IPS-NIHi7 (cell line): ENCODE results near the gene TATDN3.
"Not testable (repeated sequence)": the region's sequence is repeated elsewhere in the genome, so short reads cannot be mapped to it uniquely, and the experiment has no call there.

Experiments used
- DNase-seq: peaks from one replicate; pipeline ENCODE4 v3.0.0; 2012; ENCODE audit warnings: mixed read lengths; ENCODE audit errors: extremely low spot score

Gene TATDN3, protein sequence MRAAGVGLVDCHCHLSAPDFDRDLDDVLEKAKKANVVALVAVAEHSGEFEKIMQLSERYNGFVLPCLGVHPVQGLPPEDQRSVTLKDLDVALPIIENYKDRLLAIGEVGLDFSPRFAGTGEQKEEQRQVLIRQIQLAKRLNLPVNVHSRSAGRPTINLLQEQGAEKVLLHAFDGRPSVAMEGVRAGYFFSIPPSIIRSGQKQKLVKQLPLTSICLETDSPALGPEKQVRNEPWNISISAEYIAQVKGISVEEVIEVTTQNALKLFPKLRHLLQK

DNA sequence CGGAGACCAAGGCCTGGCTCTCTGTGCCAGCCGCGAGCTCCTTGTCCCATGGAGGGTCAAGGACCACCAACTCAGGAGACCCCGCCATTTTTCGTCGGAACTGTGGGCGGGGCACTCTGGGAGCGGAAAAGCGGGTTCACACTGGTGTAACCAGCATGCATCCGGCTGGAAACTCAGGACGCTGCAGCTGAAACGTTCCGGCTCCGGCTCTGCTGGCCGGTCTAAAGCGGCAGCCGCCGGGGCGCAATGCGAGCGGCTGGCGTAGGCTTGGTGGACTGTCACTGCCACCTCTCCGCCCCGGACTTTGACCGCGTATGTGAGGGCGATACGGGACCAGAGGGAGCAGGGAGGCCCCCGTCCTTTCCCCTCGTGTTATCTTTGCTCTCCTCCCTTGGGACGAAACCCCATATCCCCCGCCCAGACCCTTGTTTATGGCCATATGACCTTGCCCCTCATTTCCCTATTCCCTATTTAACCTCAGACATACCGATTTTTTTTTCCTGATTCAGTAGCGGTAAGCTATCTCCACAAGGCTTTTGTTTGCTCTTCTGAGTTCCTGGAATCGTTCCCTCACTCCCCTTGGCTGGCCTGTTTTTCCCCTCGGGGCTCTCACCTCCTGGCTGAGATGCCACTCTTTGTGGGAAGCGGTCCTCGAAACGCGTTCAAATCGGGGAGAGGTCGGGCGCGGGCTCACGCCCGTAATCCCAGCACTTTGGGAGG lies at the start of gene TATDN3, which contains the start of gene NSL1:
Gene TATDN3 (plus strand): TSS at position 219 of the 720 bp plus-strand sequence. CDS start 28 bp downstream, at position 247.
Gene NSL1 (minus strand): TSS at position 102 of the 720 bp plus-strand sequence. CDS start 14 bp downstream, at position 88.
- DNase-seq = peak; percentile 89

DNA sequence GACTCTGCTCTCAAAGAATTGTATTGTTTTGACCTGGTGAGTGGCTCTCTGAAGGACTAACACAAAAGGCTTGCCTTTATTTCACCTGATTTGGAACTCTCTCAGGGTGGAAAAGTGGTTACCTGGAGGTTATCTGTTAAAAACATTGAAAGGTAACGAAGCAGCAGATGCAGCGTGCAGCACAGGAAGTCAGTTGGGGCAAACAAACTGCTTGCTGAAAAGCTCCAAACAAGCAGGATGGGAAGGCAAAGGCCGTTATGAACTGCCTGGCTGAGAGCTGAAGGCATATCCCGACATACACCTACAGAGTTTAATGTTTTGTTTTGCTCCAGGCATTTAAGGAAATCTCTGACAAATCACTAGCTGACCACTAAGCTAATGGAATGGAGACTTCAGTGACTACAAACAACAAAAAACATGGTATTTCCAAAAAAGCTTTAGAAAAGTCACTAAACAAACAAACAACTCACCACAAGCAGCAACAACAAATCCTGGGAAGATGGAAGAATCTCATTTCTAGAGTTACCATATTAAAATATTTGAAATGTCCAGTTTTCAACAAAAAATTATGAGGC lies 47.7 kb upstream of the TATDN3 start:
- no peak for DNase-seq

- DNase-seq = no peak
These were observed 46.4 kb upstream of the TATDN3 start for GRCh38 chr1:212745303-212745702.

DNA sequence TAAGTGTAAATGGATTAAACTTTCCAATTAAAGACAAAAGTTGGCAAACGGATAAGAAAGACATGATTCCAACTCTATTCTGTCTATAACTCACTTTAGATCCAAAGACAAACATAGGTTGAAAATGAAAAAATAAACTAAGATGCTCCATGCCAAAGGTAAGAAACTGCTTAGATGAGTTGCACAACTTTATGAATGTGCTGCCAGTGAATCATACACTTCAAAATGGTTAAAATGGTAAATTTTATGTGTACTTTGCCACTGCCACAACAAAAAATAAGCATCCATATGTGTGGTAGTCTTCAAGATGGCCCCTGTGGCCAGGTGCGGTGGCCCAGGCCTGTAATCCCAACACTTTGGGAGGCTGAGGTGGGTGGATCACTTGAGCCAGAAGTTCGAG lies 45.1 kb upstream of the TATDN3 start:
- no peak for DNase-seq

DNA sequence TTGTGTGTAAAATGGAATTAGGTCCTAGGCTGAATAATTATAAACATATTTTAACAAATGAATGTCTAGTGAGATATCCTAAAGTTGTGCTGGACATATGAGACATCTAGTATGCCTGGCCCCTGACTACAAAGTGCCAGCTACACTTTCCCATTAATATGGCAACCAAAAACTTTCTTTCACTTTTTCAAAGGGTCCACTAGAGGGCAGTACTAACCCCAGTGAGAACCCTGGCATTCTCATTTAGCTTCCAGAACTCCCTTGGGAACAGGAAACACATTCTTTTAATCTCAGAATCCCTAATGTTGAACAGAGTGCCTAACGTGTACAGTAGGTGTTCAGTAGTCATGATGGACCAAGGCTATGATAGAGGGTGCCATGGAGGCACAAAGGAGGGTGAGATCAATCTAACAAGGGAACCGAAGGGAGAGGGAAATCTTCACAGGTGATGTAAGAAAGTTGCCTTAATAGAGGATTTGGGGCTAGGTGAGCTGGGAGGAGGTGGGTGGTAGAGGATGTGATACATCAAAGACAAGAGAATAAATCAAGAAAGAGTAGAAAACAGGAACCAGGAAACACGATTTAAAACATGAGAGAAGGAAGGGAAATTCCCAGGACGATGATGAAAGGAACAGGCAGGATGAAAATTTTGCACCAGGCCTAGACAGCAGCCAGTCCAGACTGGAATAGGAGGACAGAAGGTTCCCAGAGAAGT lies 41.7 kb upstream of the TATDN3 start:
- peak; percentile 79 for DNase-seq

DNA sequence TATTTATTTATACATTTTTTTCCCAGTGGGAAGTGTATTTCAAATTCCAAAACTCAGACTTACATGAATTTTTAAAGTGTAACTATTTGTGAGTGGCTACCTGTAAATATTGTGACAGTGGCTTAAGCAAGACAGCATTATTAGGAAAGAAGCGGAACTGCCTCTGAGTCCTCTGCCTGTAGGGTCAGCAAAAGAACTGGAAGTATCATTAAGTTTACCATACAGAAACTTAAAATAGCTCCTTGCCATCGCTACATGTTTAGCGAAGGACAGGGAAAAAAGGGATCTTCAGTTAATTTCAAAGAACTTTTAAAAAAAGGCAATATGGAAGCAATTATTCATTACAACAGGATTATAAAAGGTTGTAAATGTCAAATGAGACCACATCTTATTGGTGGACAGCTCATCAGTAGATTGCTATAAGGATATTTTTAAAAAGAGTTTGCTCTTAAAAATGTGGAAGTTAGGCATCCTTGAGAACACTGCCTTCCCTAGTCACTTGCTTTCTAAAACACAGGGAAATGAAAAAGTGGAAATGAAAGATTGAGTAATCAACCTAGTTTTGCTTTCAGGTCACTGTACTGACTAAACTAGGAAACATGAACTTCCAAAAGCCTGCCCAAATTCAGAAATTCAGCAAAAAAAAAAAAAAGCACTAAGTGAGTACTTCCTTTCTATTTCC lies 39.3 kb upstream of the TATDN3 start:
- DNase-seq = no peak

GRCh38 chr1:212752934-212753497 lies 38.7 kb upstream of the TATDN3 start:
- no peak for DNase-seq

DNA sequence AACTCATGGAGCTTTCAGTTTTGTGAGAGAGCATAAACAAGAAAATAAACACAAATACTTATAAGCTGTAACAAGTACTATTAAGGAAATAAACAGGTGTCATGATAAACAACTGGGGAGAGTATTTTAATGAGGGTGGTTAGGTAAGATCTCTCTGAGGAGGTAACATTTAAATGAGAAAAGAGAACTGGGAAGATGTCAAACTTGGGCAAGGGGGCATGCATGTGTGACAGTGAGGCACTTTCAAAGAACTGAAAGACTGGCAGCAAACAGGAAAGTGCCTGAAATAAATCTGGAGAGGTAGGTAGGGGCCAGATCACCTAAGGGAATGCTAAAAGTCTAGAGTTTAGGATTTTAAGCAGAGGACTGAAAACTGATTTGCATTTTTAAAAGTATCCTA lies 37.9 kb upstream of the TATDN3 start:
- no peak for DNase-seq

- no peak for DNase-seq
These were observed 37.5 kb upstream of the TATDN3 start for GRCh38 chr1:212754193-212754592.

DNA sequence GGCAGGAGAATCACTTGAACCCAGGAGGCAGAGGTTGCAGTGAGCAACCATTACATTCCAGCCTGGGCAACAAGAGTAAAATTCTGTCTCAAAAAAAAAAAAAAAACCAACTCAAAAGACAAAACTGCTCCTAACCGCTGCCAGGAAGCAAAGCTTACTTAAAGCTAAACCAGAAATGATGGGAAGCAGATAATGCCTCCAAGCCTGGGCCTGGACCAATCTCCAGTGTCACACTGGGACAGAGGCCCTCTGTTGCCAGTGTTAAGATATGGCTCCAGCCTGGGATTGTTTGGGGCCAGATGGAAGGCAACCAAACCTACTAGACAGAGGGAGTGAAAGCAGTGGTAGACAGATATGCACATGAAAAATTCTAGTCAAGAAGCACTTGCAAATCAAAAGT lies 37.0 kb upstream of the TATDN3 start:
- no peak for DNase-seq

GRCh38 chr1:212759683-212760082 lies 32.0 kb upstream of the TATDN3 start:
- no peak for DNase-seq

DNA sequence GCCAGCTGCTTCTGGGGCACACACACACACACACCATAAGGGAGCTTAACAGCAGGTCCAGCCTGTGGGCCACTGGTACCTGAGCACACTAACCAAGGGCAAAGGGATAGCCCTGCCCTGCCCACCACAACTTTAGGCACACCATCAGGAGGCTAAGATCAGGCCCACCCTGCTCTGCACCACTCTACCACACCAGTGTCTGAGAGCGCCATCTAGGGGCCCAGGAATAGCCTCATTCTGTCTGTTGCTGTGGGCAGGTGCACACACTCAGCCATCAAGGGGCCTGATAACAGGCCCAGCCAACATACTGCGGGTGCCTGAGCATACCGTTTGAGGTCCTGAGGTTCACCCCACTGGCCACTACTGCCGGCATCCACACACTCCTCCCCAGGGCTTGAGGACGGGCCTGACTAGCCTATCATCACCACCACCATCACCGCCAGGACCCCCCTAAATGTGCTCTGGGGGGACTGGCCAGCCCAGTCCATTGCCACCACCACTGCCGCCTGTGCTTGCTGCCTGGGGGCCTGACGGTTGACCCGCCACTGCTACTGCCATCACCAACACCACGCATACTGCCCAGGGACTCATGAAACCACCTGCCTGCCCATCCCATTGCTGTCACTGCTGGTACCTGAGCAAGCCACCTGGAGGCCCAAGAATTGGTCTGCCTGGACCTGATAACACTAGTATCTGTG lies 31.4 kb upstream of the TATDN3 start:
- peak; percentile 82 for DNase-seq

DNA sequence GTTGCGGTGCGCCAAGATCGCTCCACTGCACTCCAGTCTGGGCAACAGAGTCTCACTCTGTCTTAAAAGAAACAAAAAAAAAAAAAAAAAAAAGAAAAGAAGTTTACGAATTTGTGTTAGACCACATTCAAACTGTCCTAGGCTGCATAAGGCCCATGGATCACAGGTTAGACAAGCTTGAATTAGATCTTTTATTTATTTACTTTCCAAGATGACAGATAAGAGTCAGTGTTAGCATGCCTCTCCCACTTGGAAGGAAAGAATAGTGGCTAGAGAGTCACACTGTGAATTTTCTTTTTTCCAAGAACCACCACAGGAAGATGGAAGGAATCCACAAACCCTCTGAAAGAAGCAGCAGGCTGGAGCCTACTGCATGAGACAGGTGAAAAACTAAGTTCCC lies 29.5 kb upstream of the TATDN3 start:
- no peak for DNase-seq

- no peak for DNase-seq
These were observed 28.9 kb upstream of the TATDN3 start for GRCh38 chr1:212762839-212763238.

DNA sequence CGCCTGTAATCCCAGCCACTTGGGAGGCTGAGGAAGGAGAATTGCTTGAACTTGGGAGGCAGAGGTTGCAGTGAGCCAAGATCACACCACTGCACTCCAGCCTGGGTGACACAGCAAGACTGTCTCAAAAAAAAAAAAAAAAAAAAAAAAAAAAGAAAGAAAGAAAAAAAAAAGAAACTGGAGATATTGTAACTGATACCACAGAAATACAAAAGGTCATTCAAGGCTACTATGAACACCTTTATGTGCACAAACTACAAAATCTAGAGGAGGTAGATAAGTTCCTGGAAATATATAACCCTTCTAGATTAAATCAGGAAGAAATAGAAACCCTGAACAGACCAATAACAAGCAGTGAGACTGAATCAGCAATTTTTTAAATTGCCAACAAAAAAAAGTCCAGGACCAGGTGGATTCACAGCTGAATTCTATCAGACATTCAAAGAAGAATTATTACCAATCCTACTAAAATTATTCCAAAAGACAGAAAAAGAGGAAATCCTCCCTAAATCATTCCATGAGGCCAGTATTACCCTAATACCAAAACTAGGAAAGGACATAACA lies 26.9 kb upstream of the TATDN3 start:
- not testable (repeated sequence) for DNase-seq

DNA sequence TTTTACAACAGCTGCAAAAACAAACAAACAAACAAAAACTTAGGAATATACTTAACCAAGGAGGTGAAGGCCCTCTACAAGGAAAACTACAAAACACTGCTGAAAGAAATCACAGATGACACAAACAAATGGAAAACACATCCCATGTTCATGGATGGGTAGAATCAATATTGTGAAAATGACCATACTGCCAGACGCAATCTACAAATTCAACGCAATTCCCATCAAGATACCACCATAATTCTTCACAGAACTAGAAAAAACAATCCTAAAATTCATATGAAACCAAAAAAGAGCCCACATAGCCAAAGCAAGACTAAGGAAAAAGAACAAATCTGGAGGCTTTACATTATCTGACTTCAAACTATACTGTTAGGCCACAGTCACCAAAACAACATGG lies 24.9 kb upstream of the TATDN3 start:
- not testable (repeated sequence) for DNase-seq

DNA sequence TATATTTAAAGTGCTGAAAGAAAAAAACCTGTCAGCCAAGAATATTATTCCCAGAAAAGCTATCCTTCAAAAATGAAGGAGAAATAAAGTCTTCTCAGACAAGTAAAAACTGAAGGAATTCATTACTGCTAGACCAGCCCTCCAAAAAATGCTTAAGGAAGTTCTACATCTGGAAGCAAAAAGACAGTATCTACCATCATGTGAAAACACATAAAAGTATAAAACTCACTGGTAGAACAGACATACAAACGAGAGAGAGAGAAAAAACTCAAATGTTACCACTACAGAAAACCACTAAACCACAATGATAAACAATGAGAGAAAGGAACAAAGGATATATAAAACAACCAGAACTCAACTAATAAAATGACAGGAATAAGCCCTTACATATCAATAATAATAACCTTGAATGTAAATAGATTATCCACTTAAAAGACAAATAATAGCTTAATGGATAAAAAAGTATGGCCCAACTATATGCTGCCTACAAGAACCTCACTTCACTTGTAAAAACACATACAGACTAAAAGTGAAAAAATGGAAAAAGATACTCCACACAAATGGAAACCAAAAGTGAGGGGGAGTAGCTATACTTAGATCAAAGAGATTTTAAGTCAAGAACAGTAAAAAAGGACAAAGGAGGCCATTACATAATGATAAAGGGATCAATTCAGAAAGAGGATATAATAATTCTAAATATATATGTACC lies 22.1 kb upstream of the TATDN3 start:
- DNase-seq = no peak

- no peak for DNase-seq
These were observed 20.4 kb upstream of the TATDN3 start for GRCh38 chr1:212771341-212771740.

DNA sequence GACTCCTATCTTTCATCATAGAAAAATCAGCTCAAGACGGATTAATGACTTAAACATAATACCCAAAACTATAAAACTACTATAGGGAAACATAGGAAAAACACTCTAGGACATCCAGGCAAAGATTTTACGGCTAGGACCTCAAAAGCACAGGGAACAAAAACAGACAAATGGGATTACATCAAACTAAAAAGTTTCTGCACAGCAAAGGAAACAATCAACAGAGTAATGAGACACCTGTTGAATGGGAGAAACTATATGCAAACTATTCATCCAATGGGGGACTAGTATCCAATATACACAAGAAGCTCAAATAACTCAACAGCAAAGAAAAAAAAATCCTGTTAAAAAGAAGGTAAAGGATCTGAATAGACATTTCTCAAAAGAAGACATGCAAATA lies 18.7 kb upstream of the TATDN3 start:
- no peak for DNase-seq

GRCh38 chr1:212774584-212774983 lies 17.1 kb upstream of the TATDN3 start:
- no peak for DNase-seq
